Measurements from ENCODE around the gene TRIL.

The TRIL gene

GRCh38 chr7:28999895-29000716 is 42.0 kb upstream of the TRIL start:
- H3K4me3 ChIP-seq (ENCODE audit: low read depth, low read length) = no peak overlapping the region
- in situ Hi-C loops (cut with HindIII; ENCODE audit: low sequenced_read_pairs) = no loop called here
- no peak for DNase-seq (ENCODE audit: low read depth, low spot score)
- TF ChIP-seq, protein P1, sequence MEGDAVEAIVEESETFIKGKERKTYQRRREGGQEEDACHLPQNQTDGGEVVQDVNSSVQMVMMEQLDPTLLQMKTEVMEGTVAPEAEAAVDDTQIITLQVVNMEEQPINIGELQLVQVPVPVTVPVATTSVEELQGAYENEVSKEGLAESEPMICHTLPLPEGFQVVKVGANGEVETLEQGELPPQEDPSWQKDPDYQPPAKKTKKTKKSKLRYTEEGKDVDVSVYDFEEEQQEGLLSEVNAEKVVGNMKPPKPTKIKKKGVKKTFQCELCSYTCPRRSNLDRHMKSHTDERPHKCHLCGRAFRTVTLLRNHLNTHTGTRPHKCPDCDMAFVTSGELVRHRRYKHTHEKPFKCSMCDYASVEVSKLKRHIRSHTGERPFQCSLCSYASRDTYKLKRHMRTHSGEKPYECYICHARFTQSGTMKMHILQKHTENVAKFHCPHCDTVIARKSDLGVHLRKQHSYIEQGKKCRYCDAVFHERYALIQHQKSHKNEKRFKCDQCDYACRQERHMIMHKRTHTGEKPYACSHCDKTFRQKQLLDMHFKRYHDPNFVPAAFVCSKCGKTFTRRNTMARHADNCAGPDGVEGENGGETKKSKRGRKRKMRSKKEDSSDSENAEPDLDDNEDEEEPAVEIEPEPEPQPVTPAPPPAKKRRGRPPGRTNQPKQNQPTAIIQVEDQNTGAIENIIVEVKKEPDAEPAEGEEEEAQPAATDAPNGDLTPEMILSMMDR (IDR thresholded peaks at IDR 0.05; ENCODE audit: low read depth, low read length) = no peak

- in situ Hi-C loops (cut with HindIII; ENCODE audit: low sequenced_read_pairs) = no loop called here
- DNase-seq (ENCODE audit: low read depth, low spot score) = no peak
- TF ChIP-seq, protein P1 (IDR thresholded peaks at IDR 0.05; ENCODE audit: low read depth, low read length) = no peak
- H3K4me3 ChIP-seq (ENCODE audit: low read depth, low read length) = no peak overlapping the region
Observed at GRCh38 chr7:28999427-28999826, 41.3 kb upstream of the TRIL start.

- TF ChIP-seq, protein P1 (IDR thresholded peaks at IDR 0.05; ENCODE audit: low read depth, low read length) = no peak
- in situ Hi-C loops (cut with HindIII; ENCODE audit: low sequenced_read_pairs) = no loop called here
- no peak overlapping the region for H3K4me3 ChIP-seq (ENCODE audit: low read depth, low read length)
- DNase-seq (ENCODE audit: low read depth, low spot score) = no peak
Observed at GRCh38 chr7:28998105-28998504, 40.0 kb upstream of the TRIL start.

DNA sequence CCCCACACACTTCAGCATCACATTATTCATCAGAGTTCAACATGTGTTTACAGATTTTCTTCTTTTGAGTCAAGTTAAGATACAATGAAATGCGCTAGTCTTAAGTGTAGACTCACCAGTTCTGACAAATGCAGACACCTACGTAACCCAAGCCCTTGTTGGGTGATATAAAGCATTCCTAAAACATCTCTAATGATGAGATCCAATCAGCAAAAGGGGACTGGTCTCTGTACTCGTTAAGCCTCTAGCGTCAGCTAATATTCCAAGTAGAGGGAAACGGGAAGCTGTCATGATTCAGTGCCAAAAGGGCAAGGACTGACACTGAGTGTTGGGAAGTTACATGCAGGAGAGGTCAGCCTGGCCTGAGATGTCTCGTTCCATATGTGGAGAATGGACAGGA is 38.7 kb upstream of the TRIL start:
- H3K4me3 ChIP-seq (ENCODE audit: low read depth, low read length) = no peak overlapping the region
- in situ Hi-C loops (cut with HindIII; ENCODE audit: low sequenced_read_pairs) = no loop called here
- no peak for DNase-seq (ENCODE audit: low read depth, low spot score)
- TF ChIP-seq, protein P1 (IDR thresholded peaks at IDR 0.05; ENCODE audit: low read depth, low read length) = no peak

DNA sequence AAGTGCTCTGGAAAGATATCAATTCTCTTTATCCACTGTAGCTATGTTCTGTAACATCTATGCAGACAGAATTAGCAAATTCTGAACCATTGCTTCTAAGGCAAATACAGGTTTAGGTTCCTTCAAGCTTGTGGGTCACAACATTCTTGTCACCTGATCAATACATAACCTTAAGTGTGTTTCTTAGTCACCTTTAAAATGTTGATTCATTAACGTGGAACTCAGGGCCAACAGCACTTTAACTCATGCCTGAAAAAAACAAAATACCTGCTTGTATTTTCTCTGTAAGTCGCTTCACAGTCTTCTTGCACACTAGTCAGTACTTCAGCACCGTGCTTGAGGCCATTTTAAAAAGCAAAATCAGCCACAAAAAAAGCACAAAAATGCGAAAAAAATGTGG is 35.2 kb upstream of the TRIL start:
- in situ Hi-C loops (cut with HindIII; ENCODE audit: low sequenced_read_pairs) = no loop called here
- TF ChIP-seq, protein P1 (IDR thresholded peaks at IDR 0.05; ENCODE audit: low read depth, low read length) = no peak
- no peak overlapping the region for H3K4me3 ChIP-seq (ENCODE audit: low read depth, low read length)
- DNase-seq (ENCODE audit: low read depth, low spot score) = no peak

- in situ Hi-C loops (cut with HindIII; ENCODE audit: low sequenced_read_pairs) = no loop called here
- no peak for DNase-seq (ENCODE audit: low read depth, low spot score)
- TF ChIP-seq, protein P1 (IDR thresholded peaks at IDR 0.05; ENCODE audit: low read depth, low read length) = no peak
Observed at GRCh38 chr7:28992798-28993197, 34.7 kb upstream of the TRIL start.

More at GRCh38 chr7:28992798-28993197, 34.7 kb upstream of the TRIL start:
- H3K4me3 ChIP-seq (ENCODE audit: low read depth, low read length) = no peak overlapping the region

Data from astrocyte of the spinal cord (primary cell).